Thyroid gland (tissue), 4 donors: ENCODE results near the gene RRP12.

ENCODE experiments used
- POLR2A ChIP-seq, 2 donors: fragments of 450-650 bp; IDR thresholded peaks; one replicate each; pipeline ENCODE4 v1.6.1; 2017; ENCODE audit warnings: antibody characterized with exemption in 2 of 2, mild to moderate bottlenecking in 2 of 2, moderate library complexity in 1 of 2
- TF ChIP-seq, protein P1 (sequence below), 6 experiments: fragments of 200-600 bp in 3 of 6; fragments of 450-650 bp in 3 of 6; sonication (generic) in 3 of 6; IDR thresholded peaks; one replicate each; pipeline ENCODE4 v1.5.1; 2016 to 2019; ENCODE audit warnings: antibody characterized with exemption in 6 of 6, mild to moderate bottlenecking in 2 of 6, inconsistent platforms in 1 of 6, moderate library complexity in 1 of 6

- TF ChIP-seq, protein P1, sequence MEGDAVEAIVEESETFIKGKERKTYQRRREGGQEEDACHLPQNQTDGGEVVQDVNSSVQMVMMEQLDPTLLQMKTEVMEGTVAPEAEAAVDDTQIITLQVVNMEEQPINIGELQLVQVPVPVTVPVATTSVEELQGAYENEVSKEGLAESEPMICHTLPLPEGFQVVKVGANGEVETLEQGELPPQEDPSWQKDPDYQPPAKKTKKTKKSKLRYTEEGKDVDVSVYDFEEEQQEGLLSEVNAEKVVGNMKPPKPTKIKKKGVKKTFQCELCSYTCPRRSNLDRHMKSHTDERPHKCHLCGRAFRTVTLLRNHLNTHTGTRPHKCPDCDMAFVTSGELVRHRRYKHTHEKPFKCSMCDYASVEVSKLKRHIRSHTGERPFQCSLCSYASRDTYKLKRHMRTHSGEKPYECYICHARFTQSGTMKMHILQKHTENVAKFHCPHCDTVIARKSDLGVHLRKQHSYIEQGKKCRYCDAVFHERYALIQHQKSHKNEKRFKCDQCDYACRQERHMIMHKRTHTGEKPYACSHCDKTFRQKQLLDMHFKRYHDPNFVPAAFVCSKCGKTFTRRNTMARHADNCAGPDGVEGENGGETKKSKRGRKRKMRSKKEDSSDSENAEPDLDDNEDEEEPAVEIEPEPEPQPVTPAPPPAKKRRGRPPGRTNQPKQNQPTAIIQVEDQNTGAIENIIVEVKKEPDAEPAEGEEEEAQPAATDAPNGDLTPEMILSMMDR (IDR thresholded peaks at IDR 0.05), result no peak
- TF ChIP-seq POLR2A (IDR thresholded peaks at IDR 0.05), result no peak
These were observed 13.0 kb downstream of the RRP12 start for GRCh38 chr10:97388152-97388551.
